Measurements from ENCODE around the gene MTMR6.
"Not testable (repeated sequence)": the region's sequence is repeated elsewhere in the genome, so short reads cannot be mapped to it uniquely, and the experiment has no call there.

MTMR6 gene

GRCh38 chr13:25286969-25287961 is at the start of gene MTMR6:
Gene MTMR6 (minus strand): TSS chr13:25287488. CDS start chr13:25287247, 241 bp downstream.
- Mint-ChIP-seq H3K27ac (peak within 1 kb of the TSS; percentile 99), H3K27me3 (peaks cover 26% of the 10 kb centered on the region), H3K4me1 (peaks cover 47% of the 10 kb centered on the region), H3K4me3 (peak within 1 kb of the TSS; percentile 97), H3K9me3 (no peaks in the 10 kb centered on the region), H3K36me3 (peaks cover 24% of the 10 kb centered on the region)
- DNase-seq, result peak; percentile 96
- CTCF ChIA-PET, result interaction anchor here (0.7 to 1.8 kb wide), 7 partner anchors 9 to 49 kb away, joined by 3 to 6 read pairs (median 3); no protein-coding TSS in a partner anchor

GRCh38 chr13:25335856-25336255 is 48.6 kb upstream of the MTMR6 start:
- Mint-ChIP-seq H3K27ac (no peak overlapping the region), H3K4me1 (no peaks in the 10 kb centered on the region), H3K27me3 (no peaks in the 10 kb centered on the region), H3K9me3 (no peaks in the 10 kb centered on the region), H3K4me3 (no peak overlapping the region), H3K36me3 (peaks cover 42% of the 10 kb centered on the region)
- no peak for DNase-seq
- CTCF ChIA-PET, result interaction anchor here (0.7 kb wide), 1 partner anchor 48 kb away, joined by 3 read pairs; no protein-coding TSS in a partner anchor

GRCh38 chr13:25330541-25330940 is 43.3 kb upstream of the MTMR6 start:
- no peaks in the 10 kb centered on the region for H3K4me1 Mint-ChIP-seq
- CTCF ChIA-PET, result no interaction called here
- H3K4me3 Mint-ChIP-seq, result no peak overlapping the region
- DNase-seq, result no peak
- no peaks in the 10 kb centered on the region for H3K9me3 Mint-ChIP-seq
- no peak overlapping the region for H3K27ac Mint-ChIP-seq
- no peaks in the 10 kb centered on the region for H3K27me3 Mint-ChIP-seq
- H3K36me3 Mint-ChIP-seq, result peaks cover 42% of the 10 kb centered on the region

- H3K9me3 Mint-ChIP-seq, result no peaks in the 10 kb centered on the region
- peaks cover 43% of the 10 kb centered on the region for H3K36me3 Mint-ChIP-seq
- no peak overlapping the region for H3K27ac Mint-ChIP-seq
- H3K4me1 Mint-ChIP-seq, result no peaks in the 10 kb centered on the region
- H3K4me3 Mint-ChIP-seq, result no peak overlapping the region
- CTCF ChIA-PET, result no interaction called here
- H3K27me3 Mint-ChIP-seq, result no peaks in the 10 kb centered on the region
- DNase-seq, result no peak
Observed at GRCh38 chr13:25329706-25330105, 42.4 kb upstream of the MTMR6 start.

GRCh38 chr13:25324100-25324499 is 36.8 kb upstream of the MTMR6 start:
- no peak overlapping the region for H3K27ac Mint-ChIP-seq
- no peaks in the 10 kb centered on the region for H3K9me3 Mint-ChIP-seq
- H3K36me3 Mint-ChIP-seq, result peaks cover 33% of the 10 kb centered on the region
- CTCF ChIA-PET, result interaction anchor here (0.9 kb wide), 1 partner anchor 24 kb away, joined by 3 read pairs; no protein-coding TSS in a partner anchor
- H3K4me1 Mint-ChIP-seq, result no peaks in the 10 kb centered on the region
- no peak for DNase-seq
- H3K4me3 Mint-ChIP-seq, result no peak overlapping the region
- no peaks in the 10 kb centered on the region for H3K27me3 Mint-ChIP-seq

- H3K4me1 Mint-ChIP-seq, result peaks cover 2% of the 10 kb centered on the region
- no peaks in the 10 kb centered on the region for H3K27me3 Mint-ChIP-seq
- peaks cover 44% of the 10 kb centered on the region for H3K36me3 Mint-ChIP-seq
- H3K4me3 Mint-ChIP-seq, result no peak overlapping the region
- no peak overlapping the region for H3K27ac Mint-ChIP-seq
- CTCF ChIA-PET, result no interaction called here
- H3K9me3 Mint-ChIP-seq, result no peaks in the 10 kb centered on the region
- no peak for DNase-seq
Observed at GRCh38 chr13:25319771-25320170, 32.5 kb upstream of the MTMR6 start.

- H3K27ac Mint-ChIP-seq, H3K9me3 Mint-ChIP-seq, H3K4me1 Mint-ChIP-seq, H3K4me3 Mint-ChIP-seq, CTCF ChIA-PET, H3K27me3 Mint-ChIP-seq, DNase-seq: not testable (repeated sequence)
- H3K36me3 Mint-ChIP-seq, result peaks cover 42% of the 10 kb centered on the region
Observed at GRCh38 chr13:25318946-25319345, 31.7 kb upstream of the MTMR6 start.

GRCh38 chr13:25310891-25311290 is 23.6 kb upstream of the MTMR6 start:
- Mint-ChIP-seq H3K4me1 (peaks cover 14% of the 10 kb centered on the region), H3K36me3 (peaks cover 52% of the 10 kb centered on the region), H3K27ac (peak overlapping the region; percentile 45)

GRCh38 chr13:25306671-25307464 is 19.6 kb upstream of the MTMR6 start:
- Mint-ChIP-seq H3K4me1 (peaks cover 48% of the 10 kb centered on the region), H3K36me3 (peaks cover 53% of the 10 kb centered on the region), H3K4me3 (no peak overlapping the region), H3K27ac (no peak overlapping the region), H3K27me3 (no peaks in the 10 kb centered on the region), H3K9me3 (no peaks in the 10 kb centered on the region)
- CTCF ChIA-PET, result interaction anchor here (1.0 kb wide), 1 partner anchor 8 kb away, joined by 3 read pairs; no protein-coding TSS in a partner anchor
- DNase-seq, result no peak

More at GRCh38 chr13:25310891-25311290, 23.6 kb upstream of the MTMR6 start:
- Mint-ChIP-seq H3K27me3 (no peaks in the 10 kb centered on the region), H3K9me3 (no peaks in the 10 kb centered on the region), H3K4me3 (no peak overlapping the region)
- no peak for DNase-seq
- CTCF ChIA-PET, result interaction anchor here (1.1 kb wide), 1 partner anchor 9 kb away, joined by 3 read pairs; no protein-coding TSS in a partner anchor

- Mint-ChIP-seq H3K27ac (peak overlapping the region; percentile 96), H3K27me3 (peaks cover 12% of the 10 kb centered on the region), H3K4me3 (peak overlapping the region; percentile 96), H3K4me1 (peaks cover 50% of the 10 kb centered on the region), H3K36me3 (peaks cover 27% of the 10 kb centered on the region), H3K9me3 (no peaks in the 10 kb centered on the region)
- DNase-seq, result no peak
- CTCF ChIA-PET, result interaction anchor here (1.0 to 1.5 kb wide), 4 partner anchors 9 to 25 kb away, joined by 3 to 6 read pairs (median 4); no protein-coding TSS in a partner anchor
Observed at GRCh38 chr13:25302121-25302520, 14.8 kb upstream of the MTMR6 start.

GRCh38 chr13:25301347-25302113 is 14.2 kb upstream of the MTMR6 start, which contains the start of gene NUP58:
Gene NUP58 (plus strand): TSS chr13:25301625. CDS start chr13:25301774, 149 bp downstream.
- H3K4me3 Mint-ChIP-seq, result peak within 1 kb of the TSS; percentile 96
- H3K36me3 Mint-ChIP-seq, result peaks cover 22% of the 10 kb centered on the region
- no peaks in the 10 kb centered on the region for H3K9me3 Mint-ChIP-seq
- peak within 1 kb of the TSS; percentile 96 for H3K27ac Mint-ChIP-seq
- CTCF ChIA-PET, result interaction anchor here (1.0 to 1.5 kb wide), 3 partner anchors 10 to 15 kb away, joined by 3 to 6 read pairs (median 4); no protein-coding TSS in a partner anchor
- H3K4me1 Mint-ChIP-seq, result peaks cover 46% of the 10 kb centered on the region
- peaks cover 17% of the 10 kb centered on the region for H3K27me3 Mint-ChIP-seq
- peak; percentile 96 for DNase-seq

GRCh38 chr13:25300861-25301346 is 13.6 kb upstream of the MTMR6 start:
- peak; percentile 51 for DNase-seq
- CTCF ChIA-PET, result no interaction called here
- H3K9me3 Mint-ChIP-seq, result no peaks in the 10 kb centered on the region
- peak overlapping the region; percentile 96 for H3K4me3 Mint-ChIP-seq
- peaks cover 22% of the 10 kb centered on the region for H3K36me3 Mint-ChIP-seq
- H3K4me1 Mint-ChIP-seq, result peaks cover 46% of the 10 kb centered on the region
- H3K27me3 Mint-ChIP-seq, result peaks cover 19% of the 10 kb centered on the region
- H3K27ac Mint-ChIP-seq, result peak overlapping the region; percentile 96

GRCh38 chr13:25295701-25296100 is 8.4 kb upstream of the MTMR6 start:
- CTCF ChIA-PET, result no interaction called here
- Mint-ChIP-seq H3K27me3 (peaks cover 33% of the 10 kb centered on the region), H3K36me3 (no peaks in the 10 kb centered on the region), H3K9me3 (no peaks in the 10 kb centered on the region), H3K4me3 (no peak overlapping the region), H3K27ac (no peak overlapping the region), H3K4me1 (peaks cover 11% of the 10 kb centered on the region)
- no peak for DNase-seq

Data from activated naive CD4-positive, alpha-beta T cell treated with anti-CD3 and anti-CD28 coated beads, Interleukin-2, amount 10 ng/mL, durations not matched to agents 7 days and 5 days (primary cell).